H9 (cell line): ENCODE results near the gene YTHDC2. TPM values are rescaled to one million over a fixed set of nuclear protein-coding genes. Genes with fewer than 3 reads are reported as not detected.

Experiments
- DNase-seq: peaks from one replicate; pipeline ENCODE4 v3.0.0-alpha.2; 2017
- H2AFZ ChIP-seq: one replicate; pipeline ENCODE4 v1.6.1; 2013; ENCODE audit warnings: mild to moderate bottlenecking, low read length, control low read depth, moderate library complexity
- H2AK5ac ChIP-seq: 2 replicates; pipeline ENCODE4 v1.6.1; 2013; ENCODE audit warnings: low read length, control low read depth, mixed read lengths; ENCODE audit not compliant: insufficient read length
- H2BK120ac ChIP-seq: one replicate; pipeline ENCODE4 v1.6.1; 2013; ENCODE audit warnings: low read depth, mild to moderate bottlenecking, low read length, control low read depth, inconsistent platforms; ENCODE audit not compliant: poor library complexity, severe bottlenecking
- H2BK12ac ChIP-seq: 2 replicates; pipeline ENCODE4 v1.6.1; 2013; ENCODE audit warnings: low read length, control low read depth, mixed read lengths, low read depth; ENCODE audit not compliant: insufficient read length
- H2BK15ac ChIP-seq: 2 replicates; pipeline ENCODE4 v1.6.1; 2013; ENCODE audit warnings: low read depth, low read length, control low read depth
- H2BK20ac ChIP-seq: one replicate; pipeline ENCODE4 v1.6.1; 2013; ENCODE audit warnings: low read depth, mild to moderate bottlenecking, low read length, control low read depth, inconsistent platforms; ENCODE audit not compliant: poor library complexity, severe bottlenecking
- H2BK5ac ChIP-seq: 2 replicates; pipeline ENCODE4 v1.6.1; 2013; ENCODE audit warnings: low read length, control low read depth, mixed read lengths; ENCODE audit not compliant: insufficient read length
- H3K14ac ChIP-seq: 2 replicates; pipeline ENCODE4 v1.6.1; 2013; ENCODE audit warnings: low read length, control low read depth; ENCODE audit not compliant: insufficient read depth
- H3K18ac ChIP-seq: 2 replicates; pipeline ENCODE4 v1.6.1; 2013; ENCODE audit warnings: low read depth, mild to moderate bottlenecking, mixed read lengths, low read length, control low read depth; ENCODE audit not compliant: insufficient read length
- H3K23ac ChIP-seq: 2 replicates; pipeline ENCODE4 v1.6.1; 2013; ENCODE audit warnings: low read length, control low read depth, mixed read lengths, low read depth; ENCODE audit not compliant: insufficient read length
- H3K23me2 ChIP-seq: 2 replicates; pipeline ENCODE4 v1.6.1; 2013; ENCODE audit warnings: low read depth, mild to moderate bottlenecking, mixed read lengths, low read length, control low read depth; ENCODE audit not compliant: insufficient read length, poor library complexity, severe bottlenecking
- H3K27ac ChIP-seq: 2 replicates; pipeline ENCODE4 v1.5.1; 2013; ENCODE audit warnings: low read length, control low read depth, mixed read lengths, low read depth; ENCODE audit not compliant: insufficient read length
- H3K27me3 ChIP-seq: 2 replicates; pipeline ENCODE4 v1.6.1; 2013; ENCODE audit warnings: low read length, control low read depth, inconsistent platforms; ENCODE audit not compliant: insufficient read depth
- H3K4ac ChIP-seq: 2 replicates; pipeline ENCODE4 v1.6.1; 2013; ENCODE audit warnings: low read depth, mild to moderate bottlenecking, control low read depth, inconsistent platforms, low read length, moderate library complexity
- H3K4me1 ChIP-seq: 2 replicates; pipeline ENCODE4 v1.6.1; 2013; ENCODE audit warnings: low read length, control low read depth, inconsistent platforms; ENCODE audit not compliant: insufficient read depth
- H3K4me2 ChIP-seq: 2 replicates; pipeline ENCODE4 v1.6.1; 2013; ENCODE audit warnings: low read length, control low read depth, mixed read lengths; ENCODE audit not compliant: insufficient read length, insufficient read depth
- H3K56ac ChIP-seq: 2 replicates; pipeline ENCODE4 v1.6.1; 2013; ENCODE audit warnings: low read depth, mild to moderate bottlenecking, mixed read lengths, low read length, control low read depth; ENCODE audit not compliant: insufficient read length
- H3K79me1 ChIP-seq: 2 replicates; pipeline ENCODE4 v1.6.1; 2013; ENCODE audit warnings: low read depth, mild to moderate bottlenecking, moderate library complexity, low read length, control low read depth, inconsistent platforms; ENCODE audit not compliant: insufficient read depth, poor library complexity, severe bottlenecking
- H3K79me2 ChIP-seq: 2 replicates; pipeline ENCODE4 v1.6.1; 2013; ENCODE audit warnings: low read length, control low read depth, inconsistent platforms; ENCODE audit not compliant: insufficient read depth
- H3K9ac ChIP-seq: 2 replicates; pipeline ENCODE4 v1.6.1; 2013; ENCODE audit warnings: low read length, control low read depth, mixed read lengths; ENCODE audit not compliant: insufficient read length; ENCODE audit errors: extremely low read depth
- H3K9me3 ChIP-seq: one replicate; pipeline ENCODE4 v1.6.1; 2013; ENCODE audit warnings: low read depth, low read length, inconsistent platforms; ENCODE audit not compliant: control insufficient read depth
- H3T11ph ChIP-seq: one replicate; pipeline ENCODE4 v1.6.1; 2013; ENCODE audit warnings: mild to moderate bottlenecking, low read length, control low read depth, inconsistent platforms
- H4K20me1 ChIP-seq: one replicate; pipeline ENCODE4 v1.6.1; 2013; ENCODE audit not compliant: control insufficient read depth, insufficient read length, insufficient read depth
- H4K5ac ChIP-seq: 2 replicates; pipeline ENCODE4 v1.6.1; 2013; ENCODE audit warnings: low read depth, mild to moderate bottlenecking, mixed read lengths, low read length, control low read depth; ENCODE audit not compliant: insufficient read length
- H4K8ac ChIP-seq: replicated peaks from 2 replicates; pipeline ENCODE4 v1.6.1; 2013; ENCODE audit warnings: low read length, control low read depth, mixed read lengths, low read depth; ENCODE audit not compliant: insufficient read length
- H4K91ac ChIP-seq: 2 replicates; pipeline ENCODE4 v1.6.1; 2013; ENCODE audit warnings: low read depth, mild to moderate bottlenecking, moderate library complexity, mixed read lengths, low read length, control low read depth; ENCODE audit not compliant: insufficient read length
- H3K27ac Mint-ChIP-seq, 3 experiments: 2 replicates in 2 of 3; 3 replicates in 1 of 3; pipeline ENCODE4 v1.8.0; 2020 to 2021; ENCODE audit warnings: mixed read lengths in 3 of 3, mild to moderate bottlenecking in 1 of 3, moderate library complexity in 1 of 3
- H3K27me3 Mint-ChIP-seq: 2 replicates; pipeline ENCODE4 v1.8.0; 2021; ENCODE audit warnings: low read depth, mild to moderate bottlenecking, moderate library complexity, mixed read lengths
- H3K36me3 Mint-ChIP-seq, 3 experiments: 2 replicates in 2 of 3; 3 replicates in 1 of 3; pipeline ENCODE4 v1.8.0; 2020 to 2021; ENCODE audit warnings: low read depth in 3 of 3, mixed read lengths in 3 of 3; ENCODE audit not compliant: insufficient read depth in 1 of 3
- H3K4me1 Mint-ChIP-seq, 2 experiments: 2 replicates each; pipeline ENCODE4 v1.8.0; 2020; ENCODE audit warnings: mixed read lengths in 2 of 2
- H3K4me3 Mint-ChIP-seq, 2 experiments: 2 replicates in 1 of 2; 3 replicates in 1 of 2; pipeline ENCODE4 v1.8.0; 2020 to 2021; ENCODE audit warnings: mild to moderate bottlenecking in 2 of 2, mixed read lengths in 2 of 2, moderate library complexity in 1 of 2
- H3K9me3 Mint-ChIP-seq, 2 experiments: 2 replicates in 1 of 2; 3 replicates in 1 of 2; pipeline ENCODE4 v1.8.0; 2020; ENCODE audit warnings: mild to moderate bottlenecking in 2 of 2, mixed read lengths in 2 of 2, moderate library complexity in 1 of 2
- CTCF ChIP-seq: fragments of 200-600 bp; sonication (generic); conservative IDR thresholded peaks from 3 replicates; pipeline ENCODE4 v1.8.0; 2021; ENCODE audit warnings: antibody characterized with exemption, mild to moderate bottlenecking
- WGBS: extraction: QIAGEN DNeasy Blood & Tissue Kit; methylation state at CpG from one replicate; pipeline ENCODE4 v1.1.7; 2013; ENCODE audit warnings: missing lambda C conversion rate, low lambda C conversion rate, mixed read lengths; ENCODE audit not compliant: insufficient read length; ENCODE audit errors: extremely low coverage; 5-methylcytosine and 5-hydroxymethylcytosine counted together
- total RNA-seq: library from RNA; stranded (reverse); gene quantifications from 2 replicates; pipeline ENCODE4 v1.2.1, GENCODE V29; 2021

Gene YTHDC2
- total RNA-seq, 1 experiment from 2014 or later = 22.5 TPM

DNA sequence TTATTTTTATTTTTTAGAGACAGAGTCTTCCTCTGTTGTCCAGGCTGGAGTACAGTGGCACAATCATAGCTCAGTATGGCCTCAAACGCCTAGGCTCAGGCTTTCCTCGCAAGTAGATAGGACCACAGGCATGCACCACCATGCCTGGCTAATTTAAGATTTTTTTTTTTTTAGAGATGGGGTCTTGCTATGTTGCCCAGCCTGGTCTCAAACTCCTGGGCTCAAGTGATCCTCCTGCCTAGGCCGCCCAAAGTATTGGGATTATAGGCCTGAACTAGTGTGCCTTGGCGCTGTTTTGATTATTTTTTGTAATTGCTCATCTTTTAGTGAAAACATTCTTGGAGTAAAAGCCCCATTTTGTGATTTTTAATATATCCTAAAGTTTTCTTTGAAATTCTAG, 5.4 kb downstream of the YTHDC2 start:
- H3K4me3 Mint-ChIP-seq = no peak overlapping the region
- Histone ChIP-seq H3K56ac (no peak overlapping the region), H3K27me3 (no peaks in the 10 kb centered on the region), H3K27ac (no peak overlapping the region), H3T11ph (no peak overlapping the region), H4K91ac (no peak overlapping the region), H2BK120ac (no peak overlapping the region), H4K5ac (no peak overlapping the region), H3K9ac (no peak overlapping the region), H4K8ac (no peak overlapping the region), H2BK12ac (no peak overlapping the region), H2AFZ (no peak overlapping the region), H3K4me2 (no peak overlapping the region), H2BK20ac (no peak overlapping the region), H3K23me2 (peaks cover 5% of the 10 kb centered on the region), H3K79me2 (no peaks in the 10 kb centered on the region), H3K79me1 (no peaks in the 10 kb centered on the region), H3K18ac (no peak overlapping the region), H3K14ac (no peak overlapping the region), H2AK5ac (no peak overlapping the region), H3K9me3 (no peaks in the 10 kb centered on the region), H2BK15ac (no peak overlapping the region), H3K4me1 (no peaks in the 10 kb centered on the region), H2BK5ac (no peak overlapping the region), H3K23ac (no peak overlapping the region), H3K4ac (no peak overlapping the region), H4K20me1 (no peaks in the 10 kb centered on the region)
- peaks cover 13 to 46% (median 30%) of the 10 kb centered on the region in 3 experiments; a peak in 6 of 7 replicates for H3K36me3 Mint-ChIP-seq
- H3K4me1 Mint-ChIP-seq = peaks cover 16 to 18% of the 10 kb centered on the region in 2 experiments
- no CpG with 5 or more reads among the region's 4 CpGs for WGBS
- DNase-seq = no peak
- no peaks in the 10 kb centered on the region for H3K9me3 Mint-ChIP-seq
- H3K27me3 Mint-ChIP-seq = no peaks in the 10 kb centered on the region
- H3K27ac Mint-ChIP-seq = no peak overlapping the region
- TF ChIP-seq CTCF = no peak
